Measurements from ENCODE around the gene KDELR3. TPM values are rescaled to one million over a fixed set of nuclear protein-coding genes. Genes with fewer than 3 reads are reported as not detected.

The KDELR3 gene
- total and polyA plus RNA-seq, 2 of the 8 experiments (the other 6 are each of a cell fraction or from before 2014, with no cell fraction given) = 7.9 to 13.0 TPM

DNA sequence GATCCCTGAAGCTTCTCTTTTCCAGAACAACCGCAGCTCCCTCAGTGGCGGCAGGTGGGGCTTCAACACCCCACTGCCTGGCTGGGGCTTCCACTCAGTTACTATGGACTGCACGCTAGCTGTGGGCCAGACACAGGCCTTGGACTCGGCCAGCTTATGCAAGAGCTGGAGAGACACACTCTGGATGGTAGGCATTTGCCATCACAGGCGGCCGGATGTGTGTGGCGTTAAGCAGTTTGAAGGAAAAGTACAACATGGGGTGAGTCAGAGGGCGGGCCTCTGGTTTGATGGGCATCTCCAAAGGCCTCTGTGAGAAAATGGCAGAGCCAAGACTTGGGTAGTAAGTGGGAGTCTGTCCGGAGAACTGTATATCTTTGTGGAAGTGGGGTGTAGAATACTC lies 30.5 kb upstream of the KDELR3 start:
- ChIA-PET POLR2A (ENCODE audit: partially characterized antibody) (interaction anchor here (0.7 to 3.8 kb wide), 6 partner anchors 8 to 217 kb away, joined by 3 to 17 read pairs (median 4); no protein-coding TSS in a partner anchor), CTCF (ENCODE audit: partially characterized antibody) (interaction anchor here (0.6 to 7.9 kb wide), 7 partner anchors 11 to 189 kb away, joined by 3 to 78 read pairs (median 4); no protein-coding TSS in a partner anchor)
- Histone ChIP-seq H3K23ac (ENCODE audit: insufficient read length) (no peak overlapping the region), H2BK5ac (ENCODE audit: low read depth, low read length) (no peak overlapping the region), H3K79me2 (ENCODE audit: control insufficient read depth in 1 of 2, insufficient read depth in 2 of 2, low read length in 2 of 2) (no peaks in the 10 kb centered on the region), H3K4ac (replicated peaks; ENCODE audit: insufficient read length, low read depth, low read length) (no peak overlapping the region), H3K23me2 (ENCODE audit: low read depth, low read length) (no peaks in the 10 kb centered on the region), H4K91ac (replicated peaks; ENCODE audit: insufficient read length, low read length) (no peak overlapping the region), H3K4me1 (replicated peaks in 1 of 4; ENCODE audit: control insufficient read depth in 3 of 4, insufficient read depth in 4 of 4, low read length in 3 of 4) (peaks cover 0 to 2% (median 0%) of the 10 kb centered on the region in 4 experiments; a peak in 2 of 7 replicates), H4K20me1 (replicated peaks in 1 of 2; ENCODE audit: control insufficient read depth in 1 of 2, insufficient read depth in 2 of 2, low read length in 2 of 2) (no peaks in the 10 kb centered on the region), H3K9me3 (ENCODE audit: insufficient read depth in 2 of 2, low read depth in 1 of 2, low read length in 1 of 2) (no peaks in the 10 kb centered on the region), H2BK120ac (replicated peaks; ENCODE audit: low read depth, low read length) (no peak overlapping the region), H3K9ac (replicated peaks in 1 of 4; ENCODE audit: extremely low read depth in 1 of 4, low read depth in 3 of 4, low read length in 3 of 4) (no peak overlapping the region), H3K36me3 (ENCODE audit: control insufficient read depth in 2 of 4, insufficient read depth in 4 of 4, low read length in 3 of 4) (no peaks in the 10 kb centered on the region), H3K27ac (ENCODE audit: low read depth, low read length) (no peak overlapping the region), H2AFZ (ENCODE audit: low read length) (no peak overlapping the region), H2BK20ac (ENCODE audit: low read length) (no peak overlapping the region), H3K56ac (replicated peaks; ENCODE audit: insufficient read length, low read depth, low read length) (no peak overlapping the region), H3K4me3 (ENCODE audit: extremely low read depth in 1 of 4, insufficient read depth in 2 of 4, low read depth in 3 of 4, low read length in 4 of 4) (no peak overlapping the region), H4K5ac (ENCODE audit: insufficient read length, low read depth, low read length) (no peak overlapping the region), H3K79me1 (ENCODE audit: low read depth, low read length) (no peaks in the 10 kb centered on the region; the same call in 1 of the 2 replicates), H3K27me3 (replicated peaks in 1 of 4; ENCODE audit: control insufficient read depth in 3 of 4, extremely low read depth in 1 of 4, insufficient read depth in 3 of 4, low read length in 3 of 4) (no peaks in the 10 kb centered on the region), H3K4me2 (ENCODE audit: insufficient read depth in 1 of 2, low read depth in 2 of 2, low read length in 2 of 2) (no peak overlapping the region), H2BK12ac (ENCODE audit: low read depth, low read length) (no peak overlapping the region), H4K8ac (ENCODE audit: extremely low read depth, insufficient read depth, low read length) (no peak overlapping the region), H3K18ac (ENCODE audit: extremely low read depth, low read length) (no peak overlapping the region), H3K14ac (ENCODE audit: insufficient read length) (no peak overlapping the region), H2AK5ac (ENCODE audit: low read depth, low read length) (no peak overlapping the region), H2BK15ac (ENCODE audit: low read length) (no peak overlapping the region)
- FAIRE-seq = no peak
- 92% methylated on average over 9 of the region's 9 CpGs; no CpG with 5 or more reads in 1 of the 2 experiments for WGBS, 2 experiments (ENCODE audit: extremely low coverage in 1 of 2, insufficient coverage in 1 of 2, insufficient read length in 1 of 2, insufficient replicate concordance in 2 of 2, low coverage in 1 of 2, low lambda C conversion rate in 2 of 2, missing lambda C conversion rate in 1 of 2)
- DNase-seq (ENCODE audit: low read depth in 1 of 2, low spot score in 2 of 2) = no peak
- no peak for TF ChIP-seq CEBPB (IDR thresholded peaks at IDR 0.05; ENCODE audit: low read depth, low read length)
- TF ChIP-seq SIRT6 (IDR thresholded peaks at IDR 0.05; ENCODE audit: low read length) = no peak
- TF ChIP-seq KDM4A (IDR thresholded peaks at IDR 0.05; ENCODE audit: low read depth, low read length, severe bottlenecking) = no peak
- no peak for TF ChIP-seq SP2 (IDR thresholded peaks at IDR 0.05; ENCODE audit: low read length)
- no peak for TF ChIP-seq SP1 (IDR thresholded peaks at IDR 0.05; ENCODE audit: low read depth, low read length)
